ENCODE measurements around the gene CDK6.

CDK6 gene

DNA sequence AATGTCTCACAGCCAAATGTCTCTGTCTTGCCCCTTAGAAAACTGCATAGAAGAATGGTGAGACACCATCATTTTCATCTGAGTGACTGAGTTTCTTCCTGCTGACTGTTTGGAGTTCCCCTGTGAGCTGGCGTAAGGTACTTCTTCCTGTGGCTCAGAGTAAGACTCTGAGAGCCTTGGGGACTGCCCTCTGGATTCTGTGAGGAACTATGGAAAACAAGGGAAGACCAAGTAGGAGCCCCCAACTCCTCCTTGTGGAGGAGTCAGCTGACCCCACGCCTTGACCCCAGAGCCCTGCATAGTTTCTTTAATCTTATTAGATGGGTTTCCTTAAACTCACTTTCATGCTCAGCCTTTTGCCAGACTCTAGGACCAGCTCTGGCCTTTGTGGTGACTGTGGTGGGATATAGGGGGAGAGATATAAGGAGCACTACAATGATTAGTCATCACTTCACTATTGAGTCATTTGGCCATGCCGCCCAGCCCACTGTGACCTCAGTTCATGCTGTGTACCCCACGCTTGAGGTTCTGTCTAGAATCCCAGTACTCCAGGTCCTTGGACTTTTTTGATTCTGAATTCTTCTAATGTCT lies 194.4 kb downstream of the CDK6 start:
- DNase-seq = peak; percentile 50
- Histone ChIP-seq H2AFZ (ENCODE audit: low read depth, low read length) (no peak overlapping the region), H3K4me2 (ENCODE audit: insufficient read depth, low read length) (peak overlapping the region; percentile 25), H3K27ac (ENCODE audit: low read length) (peak overlapping the region; percentile 99), H3K27me3 (ENCODE audit: insufficient read depth, low read length, poor library complexity) (no peaks in the 10 kb centered on the region), H4K20me1 (ENCODE audit: insufficient read depth, low read length) (no peaks in the 10 kb centered on the region), H3K4me3 (ENCODE audit: low read depth in 1 of 2, low read length in 2 of 2) (peak overlapping the region in 1 of 2 experiments; percentile 19; a peak in 1 of 4 replicates), H3K9me3 (ENCODE audit: insufficient read depth, low read length, severe bottlenecking) (no peaks in the 10 kb centered on the region), H3K36me3 (ENCODE audit: insufficient read depth, low read length) (peaks cover 56% of the 10 kb centered on the region), H3K9ac (ENCODE audit: low read depth, low read length) (peak overlapping the region; percentile 64), H3K79me2 (ENCODE audit: insufficient read depth, low read length) (peaks cover 84% of the 10 kb centered on the region), H3K4me1 (ENCODE audit: insufficient read depth, low read length) (peaks cover 100% of the 10 kb centered on the region)
- no peak for ATAC-seq (ENCODE audit: insufficient read depth, low read depth)
- no peak for TF ChIP-seq EZH2 (IDR thresholded peaks at IDR 0.05; ENCODE audit: borderline replicate concordance, low read depth, low read length, severe bottlenecking)
- TF ChIP-seq CTCF (IDR thresholded peaks at IDR 0.05; ENCODE audit: borderline replicate concordance, extremely low read depth, low read length, poor library complexity, severe bottlenecking) = no peak

- ATAC-seq (ENCODE audit: insufficient read depth, low read depth) (peak; percentile 79), DNase-seq (peak; percentile 91)
- no peaks in the 10 kb centered on the region for H3K9me3 ChIP-seq (ENCODE audit: insufficient read depth, low read length, severe bottlenecking)
- H3K4me1 ChIP-seq (ENCODE audit: insufficient read depth, low read length) = peaks cover 100% of the 10 kb centered on the region
- no peak overlapping the region for H2AFZ ChIP-seq (ENCODE audit: low read depth, low read length)
- TF ChIP-seq CTCF (IDR thresholded peaks at IDR 0.05; ENCODE audit: borderline replicate concordance, extremely low read depth, low read length, poor library complexity, severe bottlenecking) (peak; percentile 22), EZH2 (IDR thresholded peaks at IDR 0.05; ENCODE audit: borderline replicate concordance, low read depth, low read length, severe bottlenecking) (no peak)
- peak overlapping the region; percentile 99 for H3K27ac ChIP-seq (ENCODE audit: low read length)
- peak overlapping the region in 1 of 2 experiments; percentile 21; a peak in 1 of 4 replicates for H3K4me3 ChIP-seq (ENCODE audit: low read depth in 1 of 2, low read length in 2 of 2)
- no peaks in the 10 kb centered on the region for H4K20me1 ChIP-seq (ENCODE audit: insufficient read depth, low read length)
- H3K4me2 ChIP-seq (ENCODE audit: insufficient read depth, low read length) = peak overlapping the region; percentile 39
- H3K27me3 ChIP-seq (ENCODE audit: insufficient read depth, low read length, poor library complexity) = no peaks in the 10 kb centered on the region
- H3K79me2 ChIP-seq (ENCODE audit: insufficient read depth, low read length) = peaks cover 85% of the 10 kb centered on the region
- H3K9ac ChIP-seq (ENCODE audit: low read depth, low read length) = peak overlapping the region; percentile 64
- peaks cover 49% of the 10 kb centered on the region for H3K36me3 ChIP-seq (ENCODE audit: insufficient read depth, low read length)
Measured at GRCh38 chr7:92639966-92640365, 196.4 kb downstream of the CDK6 start.

DNA sequence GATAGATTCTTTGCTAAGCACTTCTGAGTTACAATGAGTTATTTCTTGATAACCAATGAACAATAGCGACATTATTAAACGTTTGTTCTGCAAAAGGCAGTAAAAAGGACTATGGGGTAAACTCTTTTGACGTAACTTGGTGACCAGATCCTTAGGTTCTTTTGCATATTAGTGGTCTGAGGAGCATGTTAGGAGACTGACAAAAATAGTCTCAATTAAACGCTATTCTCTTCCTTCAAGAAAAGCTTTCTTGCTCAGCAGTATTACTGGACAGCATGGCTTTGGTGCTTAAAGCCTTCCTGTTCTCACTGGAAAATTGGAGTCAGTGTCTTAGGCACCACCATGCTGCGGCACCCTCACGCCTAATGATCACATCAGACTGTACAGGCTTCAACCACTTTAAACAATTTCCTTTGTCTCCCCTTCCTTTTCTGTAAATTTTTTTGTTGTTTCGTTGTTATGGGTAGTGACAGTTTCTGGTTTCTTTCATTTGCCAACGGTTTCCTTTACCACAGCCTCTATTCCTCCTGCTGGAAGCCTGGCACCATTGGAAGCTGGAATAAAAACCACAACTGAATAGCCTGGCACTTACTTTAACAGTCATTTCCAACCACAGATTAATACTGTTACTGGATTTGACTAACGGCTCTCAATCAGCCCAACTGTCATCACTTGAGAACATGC lies 197.0 kb downstream of the CDK6 start:
- Histone ChIP-seq H3K9me3 (ENCODE audit: insufficient read depth, low read length, severe bottlenecking) (no peaks in the 10 kb centered on the region), H3K79me2 (ENCODE audit: insufficient read depth, low read length) (peaks cover 85% of the 10 kb centered on the region), H3K27me3 (ENCODE audit: insufficient read depth, low read length, poor library complexity) (no peaks in the 10 kb centered on the region), H3K4me2 (ENCODE audit: insufficient read depth, low read length) (peak overlapping the region; percentile 39), H4K20me1 (ENCODE audit: insufficient read depth, low read length) (no peaks in the 10 kb centered on the region), H3K36me3 (ENCODE audit: insufficient read depth, low read length) (peaks cover 42% of the 10 kb centered on the region), H3K4me1 (ENCODE audit: insufficient read depth, low read length) (peaks cover 100% of the 10 kb centered on the region), H3K9ac (ENCODE audit: low read depth, low read length) (peak overlapping the region; percentile 64), H2AFZ (ENCODE audit: low read depth, low read length) (no peak overlapping the region), H3K27ac (ENCODE audit: low read length) (peak overlapping the region; percentile 99), H3K4me3 (ENCODE audit: low read depth in 1 of 2, low read length in 2 of 2) (peak overlapping the region in 1 of 2 experiments; percentile 18; a peak in 1 of 4 replicates)
- ATAC-seq (ENCODE audit: insufficient read depth, low read depth) (peak; percentile 72), DNase-seq (peak; percentile 85)
- TF ChIP-seq EZH2 (IDR thresholded peaks at IDR 0.05; ENCODE audit: borderline replicate concordance, low read depth, low read length, severe bottlenecking) (no peak), CTCF (IDR thresholded peaks at IDR 0.05; ENCODE audit: borderline replicate concordance, extremely low read depth, low read length, poor library complexity, severe bottlenecking) (peak; percentile 30)
